HG03442 (cell line): Measurements from ENCODE around the gene DGKD.
"Not testable (repeated sequence)": the region's sequence is repeated elsewhere in the genome, so short reads cannot be mapped to it uniquely, and the experiment has no call there.

Source experiments
- ATAC-seq: cut with Tn5 transposase; IDR thresholded peaks from one replicate; pipeline ENCODE4 v1.9.1; 2021; ENCODE audit warnings: mild to moderate bottlenecking, moderate library complexity; ENCODE audit not compliant: unreplicated experiment

The DGKD gene

GRCh38 chr2:233336091-233336490 lies 18.2 kb upstream of the DGKD start:
- ATAC-seq: not testable (repeated sequence)

DNA sequence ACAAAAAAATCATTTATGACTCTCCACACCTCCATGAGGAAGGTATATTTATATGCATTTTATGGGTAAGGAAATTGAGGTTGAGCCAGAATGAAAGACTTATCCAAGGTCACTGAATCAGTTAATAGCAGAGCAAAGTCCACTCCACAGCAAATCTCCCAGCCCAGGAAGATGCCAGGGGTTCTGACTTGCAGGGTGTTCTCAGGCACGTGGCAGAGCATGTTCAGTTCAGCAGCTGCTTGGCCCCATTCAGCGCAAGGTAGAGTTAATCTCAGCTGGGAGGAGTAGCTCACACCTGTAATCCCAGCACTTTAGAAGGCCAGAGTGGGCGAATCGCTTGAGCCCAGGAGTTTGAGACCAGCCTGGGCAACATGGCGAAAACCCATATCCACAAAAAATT lies 17.8 kb upstream of the DGKD start:
- no peak for ATAC-seq

DNA sequence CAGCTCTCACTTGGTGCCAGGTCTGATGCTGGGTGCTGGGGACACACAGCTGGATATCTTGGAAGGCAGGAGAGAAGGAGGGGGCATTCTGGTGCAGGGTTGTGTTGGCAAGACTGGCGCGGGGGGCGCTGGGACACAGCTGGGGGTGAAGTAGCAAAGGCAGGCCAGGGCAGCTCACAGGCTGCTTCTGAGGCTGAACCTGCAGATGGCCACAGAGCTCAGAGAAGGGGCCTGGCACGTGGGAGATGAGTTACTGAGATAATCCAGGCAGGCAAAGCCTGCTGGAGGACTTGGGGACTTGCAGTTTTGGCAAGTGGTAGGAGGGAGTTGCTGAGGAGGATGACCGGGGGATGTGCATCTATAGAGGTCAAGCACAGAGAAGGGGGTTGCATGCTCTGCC lies 16.2 kb upstream of the DGKD start:
- ATAC-seq: no peak

GRCh38 chr2:233338812-233339368 lies 15.4 kb upstream of the DGKD start:
- no peak for ATAC-seq

GRCh38 chr2:233339427-233339826 lies 14.9 kb upstream of the DGKD start:
- no peak for ATAC-seq

DNA sequence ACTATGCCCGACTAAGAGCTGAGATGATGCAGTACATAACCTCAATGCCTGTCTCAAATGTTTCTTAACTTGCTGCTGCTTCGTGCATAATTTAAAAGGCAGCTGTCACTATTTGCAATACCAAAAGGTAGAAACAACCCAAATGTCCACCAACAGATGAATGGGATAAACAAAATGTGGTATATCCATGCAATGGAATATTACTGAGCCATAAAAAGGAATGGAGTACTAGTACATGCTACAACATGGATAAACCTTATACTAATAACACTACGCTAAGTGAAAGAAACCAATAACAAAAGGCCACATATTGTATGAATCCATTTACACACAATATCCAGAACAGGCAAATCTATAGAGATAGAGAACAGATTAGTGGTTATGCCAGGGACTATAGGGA lies 13.0 kb upstream of the DGKD start:
- ATAC-seq: no peak

DNA sequence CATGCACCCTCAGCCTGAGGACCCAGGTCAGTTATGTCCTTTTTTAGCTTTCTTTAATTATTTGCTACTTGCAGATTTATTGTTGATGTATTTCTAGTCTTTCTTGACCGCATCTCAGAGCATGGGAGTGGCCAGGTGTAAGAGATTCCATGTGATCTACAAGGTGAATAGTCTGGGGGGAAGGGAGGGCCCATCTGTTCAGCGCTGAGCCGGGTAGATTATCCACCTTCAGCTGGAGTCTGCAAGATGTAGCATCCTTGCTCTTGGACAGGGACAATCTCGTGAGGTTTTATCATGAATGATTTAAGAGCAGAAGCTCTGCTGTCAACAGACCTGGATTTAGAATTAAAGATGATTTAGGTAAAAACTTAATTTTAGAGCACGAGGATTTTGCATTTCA lies 12.0 kb upstream of the DGKD start:
- no peak for ATAC-seq

- no peak for ATAC-seq
These were observed 11.1 kb upstream of the DGKD start for GRCh38 chr2:233343171-233343705.

DNA sequence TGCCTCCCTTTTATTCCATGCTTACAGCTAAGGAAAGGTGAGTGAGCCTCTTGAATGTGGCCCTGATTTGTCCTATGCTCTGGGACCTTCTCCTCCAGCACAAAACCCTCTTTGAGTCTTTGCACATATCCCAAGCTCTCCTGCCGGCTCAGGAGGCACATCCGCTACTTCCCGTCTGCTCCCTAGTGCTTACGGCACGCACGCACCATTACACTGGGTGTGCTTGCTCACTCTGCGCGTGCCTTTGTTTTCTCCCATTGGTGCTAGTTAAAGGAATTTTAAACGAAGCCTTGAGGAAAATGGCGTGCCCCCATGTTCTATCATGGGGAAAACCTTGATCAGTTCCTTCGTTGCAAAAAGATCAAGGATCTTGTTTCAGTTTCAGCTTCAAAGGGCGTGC lies 7.9 kb upstream of the DGKD start:
- ATAC-seq: no peak

DNA sequence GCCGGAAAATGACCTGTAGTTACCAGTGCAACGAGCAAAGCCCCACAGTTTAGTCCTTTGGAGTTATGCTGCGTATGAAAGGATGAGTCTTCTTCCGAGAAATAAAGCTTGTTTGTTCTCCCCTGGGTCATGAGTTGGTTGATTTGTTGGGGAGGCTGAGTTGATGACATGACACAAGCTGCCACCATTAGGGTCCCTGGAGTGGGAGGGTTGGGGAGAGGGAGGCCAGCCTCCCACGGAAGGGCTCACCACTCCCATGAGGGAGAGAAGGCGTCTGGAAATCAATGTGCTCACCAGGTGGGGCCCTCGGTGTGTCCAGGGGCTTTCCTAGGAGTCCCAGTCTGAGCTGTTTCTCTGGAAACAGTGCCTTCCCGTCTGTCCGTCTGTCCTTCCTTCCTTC lies 7.4 kb upstream of the DGKD start:
- no peak for ATAC-seq

DNA sequence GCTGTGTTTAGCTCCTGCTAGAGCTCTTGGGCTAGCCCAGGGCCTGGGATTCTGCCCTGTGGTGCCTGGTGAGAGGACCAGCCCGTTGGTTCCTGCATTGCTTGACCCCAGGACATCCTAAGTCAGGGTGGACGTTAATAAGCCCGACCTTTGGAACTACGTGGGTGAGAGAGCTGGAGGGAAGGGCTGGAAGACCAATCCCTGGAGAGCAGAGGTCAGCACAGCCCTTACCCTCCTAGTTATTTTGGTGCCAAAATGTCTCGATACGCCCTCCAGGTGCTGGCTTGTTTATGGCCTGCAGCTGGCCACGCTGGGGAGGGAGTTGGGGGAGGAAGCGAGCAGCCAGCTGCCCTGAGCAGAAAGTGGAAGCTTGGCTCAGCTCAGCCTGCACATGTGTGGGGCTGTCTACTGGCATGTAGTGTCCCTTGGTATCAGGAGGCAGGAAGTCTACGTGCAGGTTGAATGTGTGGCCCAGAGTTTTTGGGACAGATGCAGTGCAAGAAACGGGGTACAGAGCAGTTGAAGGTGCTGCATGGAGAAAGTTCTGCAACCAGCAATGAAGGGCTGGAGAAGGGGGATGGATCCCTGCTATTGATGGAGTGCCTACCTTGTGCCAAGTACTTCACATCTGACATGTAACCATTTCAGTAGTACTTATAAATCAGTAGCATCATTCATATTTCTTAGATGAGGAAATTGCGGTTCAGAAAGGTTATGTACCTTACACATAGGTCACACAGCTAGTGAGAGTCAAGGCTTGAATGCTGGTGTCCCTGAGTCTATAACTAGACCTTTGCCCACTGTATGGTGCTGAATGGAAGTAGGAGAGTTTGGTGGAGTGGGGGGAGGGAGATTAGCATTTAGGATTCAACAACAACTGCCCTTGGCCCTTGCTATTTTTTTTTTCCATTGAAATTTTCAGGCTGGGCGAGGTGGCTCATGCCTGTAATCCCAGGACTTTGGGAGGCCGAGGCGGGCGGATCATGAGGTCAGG lies 5.0 kb upstream of the DGKD start:
- peak; percentile 44 for ATAC-seq

GRCh38 chr2:233350708-233351107 lies 3.6 kb upstream of the DGKD start:
- no peak for ATAC-seq

- ATAC-seq: no peak
These were observed 2.9 kb upstream of the DGKD start for GRCh38 chr2:233351423-233351822.

DNA sequence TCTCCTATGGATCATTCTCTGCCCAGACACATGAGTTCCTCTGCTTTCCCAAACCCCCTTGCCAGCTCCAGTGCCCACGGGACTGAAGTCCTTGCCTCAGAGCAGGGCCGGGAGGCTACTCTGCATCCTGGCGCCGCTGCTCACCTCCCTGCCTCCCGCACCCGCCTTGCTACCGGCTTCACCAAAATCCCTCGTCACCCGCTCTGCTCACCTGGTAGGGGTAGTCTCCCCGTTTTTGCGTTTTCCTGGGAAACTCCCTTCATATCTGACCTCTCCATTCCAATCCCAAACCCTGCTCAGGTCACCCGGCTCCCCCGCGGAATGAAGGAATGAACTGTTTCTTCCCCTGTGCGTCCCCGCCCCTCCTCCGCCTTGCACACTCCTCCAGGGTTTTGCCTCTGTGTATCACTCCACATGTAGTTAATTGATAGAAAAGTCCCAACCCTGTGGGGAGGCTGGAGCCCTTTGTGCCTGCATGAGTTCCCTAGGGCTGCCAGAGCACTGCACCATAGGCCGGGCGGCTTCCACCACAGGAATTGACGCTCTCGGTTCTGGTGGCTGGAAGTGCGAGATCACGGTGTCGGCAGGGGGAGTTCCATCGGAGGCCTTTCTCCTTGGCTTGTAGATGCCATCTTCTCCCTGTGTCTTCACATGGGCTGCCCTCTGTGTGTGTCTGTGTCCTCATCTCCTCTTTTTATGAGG lies 2.0 kb upstream of the DGKD start:
- no peak for ATAC-seq

GRCh38 chr2:233353101-233353768 lies 1.1 kb upstream of the DGKD start:
- peak; percentile 3 for ATAC-seq

DNA sequence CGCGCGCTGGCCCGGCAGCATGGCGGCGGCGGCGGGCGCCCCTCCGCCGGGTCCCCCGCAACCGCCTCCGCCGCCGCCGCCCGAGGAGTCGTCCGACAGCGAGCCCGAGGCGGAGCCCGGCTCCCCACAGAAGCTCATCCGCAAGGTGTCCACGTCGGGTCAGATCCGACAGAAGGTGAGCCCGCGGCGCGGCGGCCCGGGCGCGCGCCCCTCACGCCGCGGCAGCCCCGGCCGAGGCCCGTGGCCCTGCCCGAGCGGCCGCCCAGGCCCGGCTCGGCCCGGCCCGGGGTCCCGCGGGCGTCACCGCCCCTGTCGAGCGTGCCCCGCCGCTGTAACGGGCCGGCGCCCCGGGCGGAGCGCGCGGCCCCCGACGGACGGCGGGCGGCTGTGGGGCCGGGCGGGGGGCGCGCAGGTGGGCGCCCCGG lies 218 bp downstream of the DGKD start:
- peak; percentile 40 for ATAC-seq

DNA sequence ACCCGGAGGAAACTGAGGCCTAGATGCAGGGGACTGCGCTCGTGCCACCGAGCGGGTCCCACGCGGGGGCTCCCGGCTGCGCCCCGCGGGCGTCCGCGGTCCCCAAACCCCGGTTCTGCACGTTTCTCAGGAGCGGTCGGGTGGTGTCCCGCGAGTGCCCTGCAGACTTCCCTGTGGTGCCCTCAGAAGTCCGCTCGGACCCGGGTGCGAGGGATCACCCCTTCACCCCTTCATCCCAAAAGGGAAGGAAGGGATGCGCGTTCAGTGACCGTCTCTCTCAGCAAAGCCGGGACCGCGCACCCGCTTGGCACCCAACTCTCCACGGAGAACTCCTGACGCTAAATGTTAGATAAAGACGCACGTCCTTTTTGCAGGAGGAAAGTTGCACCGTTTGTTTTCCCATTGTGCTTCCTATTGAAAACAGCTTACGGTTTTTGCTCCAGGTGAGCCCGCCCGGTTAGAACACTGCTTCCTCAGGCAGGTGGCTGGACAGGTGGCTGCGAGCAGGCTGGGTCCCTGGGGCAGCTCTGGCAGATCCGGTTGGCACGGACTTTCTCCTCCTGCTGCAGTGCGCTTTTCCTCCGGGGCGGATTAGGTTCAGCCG lies 779 bp downstream of the DGKD start:
- no peak for ATAC-seq

DNA sequence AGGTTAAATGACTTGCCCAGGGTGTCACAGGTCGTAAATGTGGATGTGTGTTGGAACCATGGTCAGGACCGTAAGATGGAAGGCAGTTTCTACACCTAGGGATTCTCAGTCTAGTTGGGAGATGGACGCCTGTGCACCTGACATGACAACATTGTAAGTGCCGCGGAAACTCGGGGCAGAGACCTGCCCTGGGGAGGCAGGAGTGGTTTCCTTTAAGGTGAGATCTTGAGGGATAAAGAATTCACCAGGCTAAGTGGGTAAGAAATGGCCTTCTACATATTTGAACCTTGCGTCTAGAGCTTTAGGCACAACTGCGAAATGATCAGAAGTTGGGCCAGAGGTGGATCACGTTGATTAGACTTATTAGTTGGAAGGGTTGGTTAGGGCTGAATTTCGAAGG lies 1.6 kb downstream of the DGKD start:
- ATAC-seq: no peak

DNA sequence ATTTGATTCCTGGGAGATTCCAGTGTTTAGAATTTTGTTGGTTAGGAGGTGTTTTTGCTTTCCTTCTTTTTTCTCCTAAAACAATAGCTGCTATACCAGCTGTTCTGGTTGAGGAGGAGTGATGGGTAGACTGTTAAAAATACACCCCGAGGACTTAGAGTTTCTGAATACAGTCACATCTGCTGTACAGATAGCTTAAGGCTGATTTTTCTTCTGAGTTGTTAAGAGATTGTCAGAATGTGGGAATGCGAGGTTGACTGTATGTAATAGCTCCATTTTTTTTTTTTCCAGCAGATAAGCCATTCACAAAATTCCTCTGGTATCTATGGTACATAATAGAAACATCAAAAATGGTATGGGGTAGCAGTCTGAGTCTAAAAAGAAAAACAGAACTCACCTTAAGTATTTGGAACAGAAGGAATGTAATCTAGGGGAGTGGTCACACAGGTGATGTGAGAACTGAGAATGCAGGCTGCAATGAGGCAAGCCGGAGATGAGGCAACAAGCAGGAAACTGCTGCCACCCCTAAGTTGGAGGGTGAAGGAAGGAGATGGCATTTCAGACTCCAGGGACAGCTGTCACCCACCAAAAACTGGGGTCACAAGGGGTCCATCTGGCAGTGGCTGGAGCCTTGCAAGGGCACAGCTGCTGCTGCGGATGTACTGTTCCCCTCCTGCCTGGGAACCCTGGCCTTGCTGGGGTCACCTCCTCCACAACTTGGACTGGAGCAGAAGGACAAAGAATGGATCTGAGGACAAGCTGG lies 2.4 kb downstream of the DGKD start:
- ATAC-seq: no peak

DNA sequence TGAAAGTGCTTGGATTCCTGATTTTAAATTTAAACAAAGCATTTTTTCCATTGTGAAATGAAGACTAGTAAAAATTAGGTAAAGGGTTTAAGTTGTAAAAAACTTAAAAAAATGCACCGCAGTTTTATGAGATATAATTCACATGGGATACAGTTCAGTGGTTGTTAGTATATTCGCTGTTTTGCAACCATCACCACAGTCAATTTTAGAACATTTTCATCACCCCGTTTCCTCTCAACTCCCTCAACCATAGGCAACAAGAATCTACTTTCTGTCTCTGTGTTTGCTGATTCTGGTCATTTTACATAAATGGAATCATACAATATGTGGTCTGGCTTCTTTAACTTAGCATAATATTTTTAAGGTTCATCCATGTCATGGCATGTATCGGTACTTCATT lies 4.0 kb downstream of the DGKD start:
- no peak for ATAC-seq
